Brain microvascular endothelial cell (primary cell): Measurements from ENCODE around the gene USE1.
A peak's percentile ranks its signal among the peaks of the same experiment; 100 is the strongest.

Experiments used
- DNase-seq: peaks from one replicate; pipeline ENCODE4 v3.0.0-alpha.2; 2020
- H3K27ac ChIP-seq: fragments of 250-450 bp; sonication (Bioruptor Pico); 2 replicates; pipeline ENCODE4 v1.5.1; 2020; ENCODE audit warnings: mild to moderate bottlenecking, moderate library complexity
- H3K27me3 ChIP-seq: fragments of 250-450 bp; sonication (Bioruptor Pico); replicated peaks from 2 replicates; pipeline ENCODE4 v1.5.1; 2020; ENCODE audit warnings: mild to moderate bottlenecking
- H3K36me3 ChIP-seq: fragments of 250-450 bp; sonication (Bioruptor Pico); replicated peaks from 2 replicates; pipeline ENCODE4 v1.5.1; 2020; ENCODE audit warnings: mild to moderate bottlenecking
- H3K4me3 ChIP-seq: 2 replicates; pipeline ENCODE4 v1.5.1; 2011; ENCODE audit warnings: low read depth, mild to moderate bottlenecking, control low read depth, low read length, moderate library complexity
- in situ Hi-C: cut with HindIII; loops from 2 replicates; pipeline ENCODE4 v1.10.0; 2017; ENCODE audit warnings: low sequenced_read_pairs, low pct_ligation_motif_present
- TF ChIP-seq, protein P1 (sequence below): IDR thresholded peaks from 2 replicates; pipeline ENCODE4 v1.5.1; 2011; ENCODE audit warnings: low read depth, mild to moderate bottlenecking, moderate library complexity, low read length, control low read depth, inconsistent platforms; ENCODE audit errors: missing control alignments

USE1 gene

DNA sequence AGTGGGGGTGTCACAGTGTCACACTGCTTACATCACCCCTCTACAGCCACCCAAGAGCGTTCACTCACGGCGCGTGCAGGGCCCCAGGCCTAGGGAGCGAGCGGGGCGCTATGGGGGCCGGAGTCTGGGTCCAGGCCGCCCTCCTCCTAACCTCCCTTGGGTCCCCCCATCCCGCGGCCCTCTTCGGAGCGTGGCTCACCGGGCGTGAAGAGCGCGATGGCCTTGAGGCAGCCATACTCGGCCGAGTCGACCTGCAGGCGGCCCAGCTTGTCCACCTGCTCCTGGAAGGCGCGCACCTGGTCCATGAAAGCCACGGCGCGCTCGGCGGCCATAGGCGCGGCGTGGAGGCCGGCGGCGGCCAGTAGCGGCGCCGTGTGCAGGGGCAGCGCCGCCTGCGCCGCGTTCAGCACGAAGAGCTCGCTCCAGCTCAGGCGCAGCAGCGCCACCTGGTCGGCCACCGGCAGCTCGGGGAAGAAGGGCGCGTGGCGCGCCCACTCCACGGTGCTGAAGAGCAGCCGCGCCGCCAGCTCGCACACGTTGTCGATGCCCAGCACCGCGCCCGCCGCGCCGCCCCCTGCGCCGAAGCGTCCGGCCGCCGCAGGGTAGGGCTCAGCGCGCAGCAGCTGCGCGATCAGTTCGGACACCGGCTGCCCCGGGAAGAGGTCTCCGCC lies 20.3 kb downstream of the USE1 start:
- in situ Hi-C loops, result no loop called here
- Histone ChIP-seq H3K27me3 (no peaks in the 10 kb centered on the region), H3K27ac (no peak overlapping the region)

DNA sequence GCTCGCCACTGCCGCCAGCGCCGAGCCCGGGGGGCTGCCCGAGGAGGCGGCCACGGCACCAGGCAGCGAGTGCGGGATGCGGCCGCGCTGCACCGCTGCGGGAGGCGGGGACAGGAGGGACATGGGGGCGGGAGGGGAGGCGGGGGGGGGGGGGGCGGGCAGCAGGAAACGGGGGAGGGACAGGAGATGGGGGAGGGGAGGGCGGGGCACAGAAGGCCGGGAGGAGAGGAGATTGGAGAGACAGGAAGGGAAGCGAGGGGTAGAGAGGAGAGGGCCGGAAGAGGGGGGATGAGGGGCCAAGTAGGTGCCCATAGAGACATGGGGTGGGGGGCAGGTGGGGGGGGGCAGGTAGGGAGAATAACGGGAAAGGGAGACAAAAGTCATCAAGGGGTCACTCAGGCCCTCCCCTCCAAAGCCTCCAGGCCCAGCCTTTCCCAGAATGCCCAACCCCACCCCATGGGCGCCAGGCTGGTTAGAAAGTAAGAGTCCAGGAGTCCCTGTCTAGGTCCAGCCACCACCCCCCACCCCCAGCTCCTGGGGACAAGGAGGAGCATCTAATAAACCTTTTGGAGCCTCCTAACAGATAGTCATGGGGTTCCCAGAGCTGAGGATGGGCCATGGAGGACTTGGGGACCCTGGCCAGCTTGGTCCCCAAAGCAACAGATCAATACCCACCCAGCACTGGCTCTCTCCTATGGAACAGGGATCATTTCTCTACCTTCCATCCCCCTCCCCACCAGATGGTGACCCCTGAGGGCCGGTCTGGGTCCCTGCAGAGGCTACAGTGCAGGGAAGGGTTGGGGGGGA lies 21.0 kb downstream of the USE1 start:
- no peak for DNase-seq
- TF ChIP-seq, protein P1, sequence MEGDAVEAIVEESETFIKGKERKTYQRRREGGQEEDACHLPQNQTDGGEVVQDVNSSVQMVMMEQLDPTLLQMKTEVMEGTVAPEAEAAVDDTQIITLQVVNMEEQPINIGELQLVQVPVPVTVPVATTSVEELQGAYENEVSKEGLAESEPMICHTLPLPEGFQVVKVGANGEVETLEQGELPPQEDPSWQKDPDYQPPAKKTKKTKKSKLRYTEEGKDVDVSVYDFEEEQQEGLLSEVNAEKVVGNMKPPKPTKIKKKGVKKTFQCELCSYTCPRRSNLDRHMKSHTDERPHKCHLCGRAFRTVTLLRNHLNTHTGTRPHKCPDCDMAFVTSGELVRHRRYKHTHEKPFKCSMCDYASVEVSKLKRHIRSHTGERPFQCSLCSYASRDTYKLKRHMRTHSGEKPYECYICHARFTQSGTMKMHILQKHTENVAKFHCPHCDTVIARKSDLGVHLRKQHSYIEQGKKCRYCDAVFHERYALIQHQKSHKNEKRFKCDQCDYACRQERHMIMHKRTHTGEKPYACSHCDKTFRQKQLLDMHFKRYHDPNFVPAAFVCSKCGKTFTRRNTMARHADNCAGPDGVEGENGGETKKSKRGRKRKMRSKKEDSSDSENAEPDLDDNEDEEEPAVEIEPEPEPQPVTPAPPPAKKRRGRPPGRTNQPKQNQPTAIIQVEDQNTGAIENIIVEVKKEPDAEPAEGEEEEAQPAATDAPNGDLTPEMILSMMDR, result no peak
- H3K27ac ChIP-seq, result no peak overlapping the region
- peak overlapping the region; percentile 61 for H3K4me3 ChIP-seq
- H3K27me3 ChIP-seq, result no peaks in the 10 kb centered on the region
- in situ Hi-C loops, result no loop called here
- H3K36me3 ChIP-seq, result peaks cover 19% of the 10 kb centered on the region

More for the DNA sequence above, 20.3 kb downstream of the USE1 start:
- Histone ChIP-seq H3K4me3 (peak overlapping the region; percentile 61), H3K36me3 (peaks cover 26% of the 10 kb centered on the region)
- peak; percentile 33 for DNase-seq
- TF ChIP-seq, protein P1, result peak; percentile 56

DNA sequence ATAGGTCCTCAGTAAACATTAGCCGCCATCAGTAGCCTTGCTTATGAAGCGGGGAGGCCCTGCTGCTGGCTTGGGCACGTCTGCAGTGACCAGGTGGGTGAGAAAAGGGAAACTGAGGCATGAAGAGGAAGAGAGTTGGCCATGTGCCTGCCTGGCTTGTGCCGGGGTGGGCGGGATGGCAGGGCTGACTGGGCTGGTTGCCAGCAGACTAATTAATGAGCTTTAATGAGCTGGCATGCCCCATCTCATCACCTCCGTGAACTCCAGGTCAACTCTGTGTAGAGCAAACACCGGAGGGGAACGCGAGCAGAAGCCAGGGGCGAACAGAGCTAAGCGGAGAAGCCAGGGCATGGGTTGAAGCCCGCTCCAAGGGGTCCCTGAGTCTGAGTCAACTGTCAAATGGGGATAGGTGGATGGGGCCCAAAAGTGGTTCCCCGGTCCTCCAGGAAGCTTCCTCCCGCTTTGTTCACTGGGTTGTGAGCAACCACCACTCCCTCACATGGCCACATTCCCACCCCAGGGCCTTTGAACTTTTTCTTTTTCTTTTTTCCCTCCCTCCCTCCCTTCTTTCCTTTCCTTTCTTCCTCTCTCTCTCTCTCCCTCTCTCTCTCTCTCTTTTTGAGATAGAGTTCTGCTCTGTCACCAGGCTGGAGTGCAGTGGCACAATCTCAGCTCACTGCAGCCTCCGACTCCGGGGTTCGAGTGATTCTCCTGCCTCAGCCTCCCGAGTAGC lies 21.8 kb downstream of the USE1 start:
- TF ChIP-seq, protein P1, result no peak
- in situ Hi-C loops, result no loop called here
- H3K27ac ChIP-seq, result no peak overlapping the region
- no peak for DNase-seq
- H3K36me3 ChIP-seq, result peaks cover 13% of the 10 kb centered on the region
- no peaks in the 10 kb centered on the region for H3K27me3 ChIP-seq
- H3K4me3 ChIP-seq, result no peak overlapping the region

DNA sequence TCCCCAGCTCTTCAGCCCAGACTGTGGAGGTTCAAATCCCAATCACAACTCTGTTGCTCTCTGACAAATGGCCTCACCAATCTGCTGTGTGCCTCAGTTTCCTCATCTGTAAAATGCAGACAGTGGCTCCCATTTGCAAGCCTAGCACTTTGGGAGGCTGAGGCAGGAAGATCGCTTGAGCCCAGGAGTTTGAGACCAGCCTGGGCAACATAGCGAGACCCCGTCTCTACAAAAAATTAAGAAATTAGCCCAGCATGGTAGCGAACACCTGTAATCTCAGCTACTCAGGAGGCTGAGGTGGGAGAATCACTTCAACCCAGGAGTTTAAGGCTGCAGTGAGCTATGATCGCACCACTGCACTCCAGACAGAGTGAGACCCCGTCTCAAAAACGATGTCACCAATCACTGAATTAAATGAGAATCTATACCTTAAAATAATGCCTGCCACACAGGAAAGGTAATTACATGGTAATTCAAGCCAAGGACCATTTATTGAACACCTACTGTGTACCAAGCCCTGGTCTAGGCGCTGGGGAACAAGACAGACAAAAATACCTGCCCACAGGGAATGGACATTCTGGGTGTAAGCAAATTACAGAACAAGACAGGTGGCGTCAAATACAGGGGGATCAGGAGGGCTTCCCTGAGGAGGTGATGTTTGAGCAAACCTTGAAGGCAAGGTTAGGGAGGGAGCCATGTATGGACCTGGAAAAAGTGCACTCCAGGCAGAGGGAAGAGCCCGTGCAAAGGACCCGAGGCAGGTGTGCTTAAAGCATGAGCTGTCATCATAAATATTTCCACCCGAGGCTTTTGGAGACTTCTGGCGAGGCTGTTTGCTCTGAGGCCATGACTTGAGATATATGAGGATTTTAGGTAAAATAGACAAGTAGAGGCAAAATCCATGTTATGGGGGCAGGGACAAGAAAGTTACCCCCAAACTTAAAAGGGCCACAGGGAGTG lies 22.9 kb downstream of the USE1 start:
- H3K27ac ChIP-seq, result no peak overlapping the region
- in situ Hi-C loops, result no loop called here
- TF ChIP-seq, protein P1, result no peak
- no peaks in the 10 kb centered on the region for H3K27me3 ChIP-seq
- no peak overlapping the region for H3K4me3 ChIP-seq
- no peak for DNase-seq
- peaks cover 4% of the 10 kb centered on the region for H3K36me3 ChIP-seq

DNA sequence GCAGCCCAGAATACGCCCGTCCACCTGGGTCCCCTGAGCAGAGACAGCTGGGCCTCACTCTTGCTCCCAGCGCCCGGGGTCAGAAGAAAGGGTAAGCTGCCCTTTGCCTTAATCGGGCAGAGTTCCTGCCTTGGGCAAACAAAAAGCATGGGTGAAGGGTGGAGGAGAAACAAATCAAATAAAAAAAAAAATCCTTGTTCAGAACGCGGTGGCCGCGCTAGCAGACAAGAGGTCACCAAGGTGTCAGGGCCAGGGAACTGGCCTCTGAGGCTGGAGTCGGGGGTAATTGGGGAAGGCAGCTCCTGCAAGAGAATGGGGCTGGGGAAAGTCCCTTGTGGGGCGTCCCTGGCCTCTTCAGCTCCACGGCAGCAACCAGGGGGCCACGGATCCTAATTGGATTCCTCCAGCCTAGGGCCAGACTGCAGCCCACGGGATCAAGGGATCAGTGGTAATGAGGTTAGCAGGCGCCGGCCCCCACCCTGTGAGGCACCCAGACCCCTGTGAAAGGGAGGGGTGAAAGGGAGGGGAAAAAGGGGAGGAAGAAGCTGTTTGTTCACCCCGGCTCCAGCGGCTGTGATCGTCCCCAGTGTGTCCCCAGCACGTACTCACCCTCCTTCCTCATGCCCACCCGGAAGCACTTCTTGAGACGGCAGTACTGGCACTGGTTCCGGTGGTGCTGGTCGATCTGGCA lies 25.1 kb downstream of the USE1 start:
- H3K4me3 ChIP-seq, result no peak overlapping the region
- no peaks in the 10 kb centered on the region for H3K27me3 ChIP-seq
- no peaks in the 10 kb centered on the region for H3K36me3 ChIP-seq
- in situ Hi-C loops, result no loop called here
- DNase-seq, result no peak
- no peak overlapping the region for H3K27ac ChIP-seq
- TF ChIP-seq, protein P1, result no peak
